Measurements from ENCODE around the gene ZNF182. TPM values are rescaled to one million over a fixed set of nuclear protein-coding genes. Genes with fewer than 3 reads are reported as not detected.

The ZNF182 gene
- polyA plus RNA-seq, 3 donors = 0.24 to 2.7 (median 0.99) TPM

- TF ChIP-seq CTCF (IDR thresholded peaks at IDR 0.05) = no peak
- peaks cover 0 to 2% of the 10 kb centered on the region in 2 donors for H3K4me1 ChIP-seq (ENCODE audit: control insufficient read depth in 1 of 2, insufficient read depth in 2 of 2, low read length in 2 of 2)
- no CpG with 5 or more reads among the region's 4 CpGs for WGBS (ENCODE audit: insufficient coverage)
- peaks cover 3 to 6% of the 10 kb centered on the region in 2 donors for H3K9me3 ChIP-seq (replicated peaks in 1 of 2; ENCODE audit: control insufficient read depth in 1 of 2, insufficient read depth in 1 of 2, low read length in 2 of 2)
- DNase-seq = no peak
- no peak overlapping the region for H3K27ac ChIP-seq (ENCODE audit: low read depth in 1 of 2, low read length in 2 of 2)
- H3K79me2 ChIP-seq (ENCODE audit: insufficient read depth, low read length) = no peaks in the 10 kb centered on the region
- Mint-ChIP-seq H3K36me3 (no peaks in the 10 kb centered on the region), H3K9me3 (peaks cover 2 to 30% (median 23%) of the 10 kb centered on the region in 7 donors), H3K4me3 (no peak overlapping the region), H3K27ac (no peak overlapping the region), H3K27me3 (ENCODE audit: low read depth in 3 of 3) (peaks cover 0 to 1% (median 1%) of the 10 kb centered on the region in 3 donors), H3K4me1 (peaks cover 4% of the 10 kb centered on the region)
- no peaks in the 10 kb centered on the region for H3K27me3 ChIP-seq (ENCODE audit: control insufficient read depth in 2 of 2, insufficient read depth in 2 of 2, low read length in 2 of 2)
- intact Hi-C loops (cut with micrococcal nuclease) = no loop called here
- no peaks in the 10 kb centered on the region for H3K36me3 ChIP-seq (replicated peaks in 1 of 2; ENCODE audit: control insufficient read depth in 1 of 2, insufficient read depth in 2 of 2, low read length in 2 of 2)
- no peak overlapping the region for H3K4me2 ChIP-seq (replicated peaks; ENCODE audit: extremely low read depth, low read length, poor library complexity, severe bottlenecking)
- H2AFZ ChIP-seq (ENCODE audit: insufficient read depth, low read depth, low read length, poor library complexity, severe bottlenecking) = no peak overlapping the region
- H3K9ac ChIP-seq (ENCODE audit: insufficient read depth, low read length, poor library complexity, severe bottlenecking) = no peak overlapping the region
- H4K20me1 ChIP-seq (ENCODE audit: insufficient read depth, low read length) = no peaks in the 10 kb centered on the region
- no peak overlapping the region for H3K4me3 ChIP-seq (replicated peaks in 1 of 3; ENCODE audit: low read depth in 2 of 3, low read length in 3 of 3)
These were observed 62.4 kb downstream of the ZNF182 start for GRCh38 chrX:47941423-47941822.

DNA sequence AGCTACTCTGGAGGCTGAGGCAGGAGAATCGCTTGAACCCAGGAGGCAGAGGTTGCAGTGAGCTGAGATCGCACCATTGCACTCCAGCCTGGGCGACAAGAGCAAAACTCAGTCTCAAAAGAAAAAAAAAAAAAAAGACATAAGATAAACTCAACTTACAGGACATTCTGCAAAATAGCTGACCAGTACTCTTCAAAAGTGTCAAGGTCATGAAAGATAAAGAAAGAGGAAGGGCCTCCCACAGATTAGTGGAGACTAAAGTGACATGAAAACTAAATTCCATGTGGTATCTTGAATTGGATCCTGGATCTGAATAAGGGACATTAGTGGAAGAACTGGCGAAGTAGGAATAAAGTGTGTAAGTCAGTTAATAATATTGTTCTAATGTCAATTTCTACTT is 63.3 kb downstream of the ZNF182 start:
- Histone ChIP-seq H3K4me1 (ENCODE audit: control insufficient read depth in 1 of 2, insufficient read depth in 2 of 2, low read length in 2 of 2) (peaks cover 0 to 7% of the 10 kb centered on the region in 2 donors), H3K27ac (ENCODE audit: low read depth in 1 of 2, low read length in 2 of 2) (no peak overlapping the region), H2AFZ (ENCODE audit: insufficient read depth, low read depth, low read length, poor library complexity, severe bottlenecking) (no peak overlapping the region), H3K36me3 (replicated peaks in 1 of 2; ENCODE audit: control insufficient read depth in 1 of 2, insufficient read depth in 2 of 2, low read length in 2 of 2) (no peaks in the 10 kb centered on the region), H3K4me2 (replicated peaks; ENCODE audit: extremely low read depth, low read length, poor library complexity, severe bottlenecking) (no peak overlapping the region), H3K79me2 (ENCODE audit: insufficient read depth, low read length) (no peaks in the 10 kb centered on the region), H4K20me1 (ENCODE audit: insufficient read depth, low read length) (no peaks in the 10 kb centered on the region), H3K9me3 (replicated peaks in 1 of 2; ENCODE audit: control insufficient read depth in 1 of 2, insufficient read depth in 1 of 2, low read length in 2 of 2) (peaks cover 3 to 5% of the 10 kb centered on the region in 2 donors), H3K9ac (ENCODE audit: insufficient read depth, low read length, poor library complexity, severe bottlenecking) (no peak overlapping the region), H3K4me3 (replicated peaks in 1 of 3; ENCODE audit: low read depth in 2 of 3, low read length in 3 of 3) (no peak overlapping the region), H3K27me3 (ENCODE audit: control insufficient read depth in 2 of 2, insufficient read depth in 2 of 2, low read length in 2 of 2) (no peaks in the 10 kb centered on the region)
- no peaks in the 10 kb centered on the region for H3K36me3 Mint-ChIP-seq
- H3K4me1 Mint-ChIP-seq = peaks cover 11% of the 10 kb centered on the region
- H3K27me3 Mint-ChIP-seq (ENCODE audit: low read depth in 3 of 3) = peaks cover 0 to 1% (median 1%) of the 10 kb centered on the region in 3 donors
- no peak overlapping the region for H3K4me3 Mint-ChIP-seq
- no CpG with 5 or more reads among the region's 4 CpGs for WGBS (ENCODE audit: insufficient coverage)
- no peak overlapping the region for H3K27ac Mint-ChIP-seq
- peaks cover 2 to 27% (median 20%) of the 10 kb centered on the region in 7 donors for H3K9me3 Mint-ChIP-seq
- intact Hi-C loops (cut with micrococcal nuclease) = no loop called here
- DNase-seq = no peak
- no peak for TF ChIP-seq CTCF (IDR thresholded peaks at IDR 0.05)

Data from CD14-positive monocyte (primary cell).